OCI-LY7 (cell line): Measurements from ENCODE around the gene P4HA3.

Experiments used
- CTCF ChIP-seq: fragments of 200-600 bp; sonication (generic); conservative IDR thresholded peaks from 2 replicates; pipeline ENCODE4 v1.5.1; 2014; ENCODE audit warnings: mild to moderate bottlenecking, antibody characterized with exemption, low read length, moderate library complexity, mixed read lengths
- EZH2phosphoT487 ChIP-seq: fragments of 200-600 bp; sonication (generic); IDR thresholded peaks from 2 replicates; pipeline ENCODE4 v1.6.1; 2018; ENCODE audit warnings: low read depth, borderline replicate concordance, mild to moderate bottlenecking, mixed run types, antibody characterized with exemption, low read length, moderate library complexity, mixed read lengths

- no peak for TF ChIP-seq CTCF
- no peak for TF ChIP-seq EZH2phosphoT487
These were observed 32.2 kb downstream of the P4HA3 start for GRCh38 chr11:74279256-74279655.
